OCI-LY7 (cell line): ENCODE measurements around the gene CDRT4. TPM values are rescaled to one million over a fixed set of nuclear protein-coding genes. Genes with fewer than 3 reads are reported as not detected.
A peak's percentile ranks its signal among the peaks of the same experiment; 100 is the strongest.

ENCODE experiments used
- BruUV-seq: library from RNA; stranded (reverse); fragments of 400-500 nt; replicated peaks from 2 replicates; lab custom pipeline; 2021; lab: Mats Ljungman, UMichigan
- CTCF ChIA-PET: fragments of 300-600 bp; sonication (Branson Sonifier 250); formaldehyde crosslinking; loops from one replicate; lab custom pipeline; 2022; ENCODE audit warnings: antibody characterized with exemption; ENCODE audit not compliant: unreplicated experiment; lab: Charles Lee
- POLR2A ChIA-PET: fragments of 300-600 bp; sonication (Branson Sonifier 250); formaldehyde crosslinking; loops from one replicate; lab custom pipeline; 2022; ENCODE audit warnings: antibody characterized with exemption; lab: Charles Lee
- DNase-seq: peaks from one replicate; pipeline ENCODE4 v3.0.0-alpha.2; 2015; ENCODE audit warnings: low spot score
- H2AFZ ChIP-seq: fragments of 200-600 bp; sonication (generic), shearing (Covaris generic); 2 replicates; pipeline ENCODE4 v1.6.1; 2014; ENCODE audit warnings: mild to moderate bottlenecking, antibody characterized with exemption, low read length, moderate library complexity
- H3K27ac ChIP-seq: fragments of 200-600 bp; sonication (generic); 2 replicates; pipeline ENCODE4 v1.5.1; 2014; ENCODE audit warnings: mixed run types, low read depth, mild to moderate bottlenecking, moderate library complexity, low read length, inconsistent platforms; ENCODE audit not compliant: poor library complexity, severe bottlenecking
- H3K36me3 ChIP-seq: fragments of 200-600 bp; sonication (generic); 2 replicates; pipeline ENCODE4 v1.6.1; 2014; ENCODE audit warnings: mild to moderate bottlenecking, antibody characterized with exemption, low read length, moderate library complexity, mixed read lengths; ENCODE audit not compliant: insufficient read depth
- H3K4me1 ChIP-seq: fragments of 200-600 bp; sonication (generic); 2 replicates; pipeline ENCODE4 v1.5.1; 2014; ENCODE audit warnings: mild to moderate bottlenecking, low read length; ENCODE audit not compliant: insufficient read depth, poor library complexity, severe bottlenecking
- H3K4me2 ChIP-seq: fragments of 200-600 bp; sonication (generic); 2 replicates; pipeline ENCODE4 v1.6.1; 2014; ENCODE audit warnings: mild to moderate bottlenecking, low read length
- H3K4me3 ChIP-seq: fragments of 200-600 bp; sonication (generic); 2 replicates; pipeline ENCODE4 v1.5.1; 2014; ENCODE audit warnings: mild to moderate bottlenecking, low read depth, low read length; ENCODE audit not compliant: poor library complexity, severe bottlenecking
- H3K79me2 ChIP-seq: fragments of 200-600 bp; sonication (generic); 2 replicates; pipeline ENCODE4 v1.6.1; 2016; ENCODE audit warnings: low read depth, mild to moderate bottlenecking, low read length, moderate library complexity, mixed read lengths; ENCODE audit not compliant: insufficient read depth
- H3K9me2 ChIP-seq: fragments of 200-600 bp; sonication (generic); 2 replicates; pipeline ENCODE4 v1.6.1; 2016; ENCODE audit warnings: mild to moderate bottlenecking, low read length, mixed read lengths; ENCODE audit not compliant: insufficient read depth
- H3K9me3 ChIP-seq: fragments of 200-600 bp; sonication (generic); 2 replicates; pipeline ENCODE4 v1.6.1; 2014; ENCODE audit warnings: mild to moderate bottlenecking, mixed run types, low read length, mixed read lengths
- H4K20me1 ChIP-seq: fragments of 200-600 bp; sonication (generic); 2 replicates; pipeline ENCODE4 v1.6.1; 2014; ENCODE audit warnings: mild to moderate bottlenecking, antibody characterized with exemption, low read length, moderate library complexity, mixed read lengths; ENCODE audit not compliant: insufficient read depth
- CTCF ChIP-seq: fragments of 200-600 bp; sonication (generic); conservative IDR thresholded peaks from 2 replicates; pipeline ENCODE4 v1.5.1; 2014; ENCODE audit warnings: mild to moderate bottlenecking, antibody characterized with exemption, low read length, moderate library complexity, mixed read lengths
- EZH2phosphoT487 ChIP-seq: fragments of 200-600 bp; sonication (generic); IDR thresholded peaks from 2 replicates; pipeline ENCODE4 v1.6.1; 2018; ENCODE audit warnings: low read depth, borderline replicate concordance, mild to moderate bottlenecking, mixed run types, antibody characterized with exemption, low read length, moderate library complexity, mixed read lengths
- intact Hi-C: fragments of 100-400 bp; cut with micrococcal nuclease; formaldehyde crosslinking; loops from one replicate; pipeline ENCODE4 v1.10.0; 2022; ENCODE audit not compliant: unreplicated experiment
- total RNA-seq, 2 experiments: library from RNA; depleted of rRNA in 1 of 2; stranded (reverse); fragments of >200 nt in 1 of 2; shearing (Covaris generic) in 1 of 2; gene quantifications; 2 replicates each; pipeline ENCODE4 v1.2.3, GENCODE V29; 2014 to 2022

CDRT4 gene
- total RNA-seq, 2 experiments from 2014 or later: 1.7 to 6.2 TPM

- Histone ChIP-seq H4K20me1 (no peaks in the 10 kb centered on the region), H3K9me2 (no peaks in the 10 kb centered on the region), H3K4me1 (peaks cover 10% of the 10 kb centered on the region), H2AFZ (no peak overlapping the region), H3K4me2 (no peak overlapping the region), H3K9me3 (no peaks in the 10 kb centered on the region), H3K79me2 (no peaks in the 10 kb centered on the region), H3K27ac (no peak overlapping the region), H3K36me3 (no peaks in the 10 kb centered on the region), H3K4me3 (no peak overlapping the region)
- intact Hi-C loops: loop anchor here (2.0 kb wide), 1 partner anchor 245 kb away; no protein-coding TSS in a partner anchor
- CTCF ChIA-PET: no interaction called here
- POLR2A ChIA-PET: no interaction called here
- no TSS peak for BruUV-seq
- no peak for TF ChIP-seq EZH2phosphoT487
- no peak for TF ChIP-seq CTCF
- DNase-seq: no peak
Observed at GRCh38 chr17:15501793-15502192, 34.4 kb upstream of the CDRT4 start.

DNA sequence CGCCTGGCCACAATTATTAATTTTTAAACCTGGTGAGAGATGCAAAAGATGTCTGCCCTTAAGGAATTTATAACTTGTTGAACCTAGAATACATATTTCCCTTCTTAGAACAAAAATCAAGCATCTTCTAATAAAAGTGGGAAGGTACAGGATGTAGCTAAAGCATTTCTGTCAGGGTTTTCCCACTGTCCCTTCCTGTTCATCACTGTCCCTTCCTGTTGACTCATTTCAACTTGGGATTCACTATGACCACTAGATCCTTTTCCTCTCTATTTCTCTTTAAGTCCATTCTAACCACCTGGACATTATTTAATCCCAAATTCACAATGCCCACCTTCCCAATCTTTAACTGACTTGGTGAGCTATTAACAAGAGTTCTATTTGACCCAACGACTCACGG is 33.9 kb upstream of the CDRT4 start:
- Histone ChIP-seq H3K4me2 (no peak overlapping the region), H2AFZ (no peak overlapping the region), H3K27ac (no peak overlapping the region), H3K9me2 (no peaks in the 10 kb centered on the region), H3K4me3 (no peak overlapping the region), H3K4me1 (peaks cover 10% of the 10 kb centered on the region), H3K9me3 (no peaks in the 10 kb centered on the region), H3K79me2 (no peaks in the 10 kb centered on the region), H4K20me1 (no peaks in the 10 kb centered on the region), H3K36me3 (no peaks in the 10 kb centered on the region)
- no peak for TF ChIP-seq CTCF
- no peak for TF ChIP-seq EZH2phosphoT487
- intact Hi-C loops: no loop called here
- no peak for DNase-seq
- BruUV-seq: no TSS peak
- POLR2A ChIA-PET: no interaction called here
- CTCF ChIA-PET: no interaction called here

DNA sequence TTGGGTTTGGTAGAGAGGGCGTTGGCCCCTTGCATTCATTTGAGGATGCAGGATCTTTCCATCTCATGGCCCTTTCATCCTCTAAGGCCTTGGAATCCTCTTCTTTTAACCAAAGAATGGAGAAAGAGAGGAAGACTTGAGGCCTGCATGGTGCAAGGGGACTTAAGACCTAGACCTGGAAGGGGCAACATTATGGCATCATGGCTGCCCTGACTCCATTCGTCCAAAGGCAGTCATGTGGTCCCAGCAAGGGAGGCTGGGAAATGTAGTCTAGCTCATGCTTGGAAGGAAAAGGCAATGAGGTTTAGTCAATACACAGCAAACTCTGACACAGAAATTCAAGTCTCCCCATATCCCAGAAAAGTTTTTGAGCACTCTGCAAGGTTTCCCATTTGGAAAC is 30.7 kb upstream of the CDRT4 start:
- no peaks in the 10 kb centered on the region for H3K79me2 ChIP-seq
- DNase-seq: peak; percentile 37
- peaks cover 6% of the 10 kb centered on the region for H3K4me1 ChIP-seq
- POLR2A ChIA-PET: interaction anchor here (1.3 kb wide), 1 partner anchor 18 kb away, joined by 3 read pairs; no protein-coding TSS in a partner anchor
- H3K4me3 ChIP-seq: no peak overlapping the region
- H3K4me2 ChIP-seq: peak overlapping the region; percentile 46; the same call in 1 of the 2 replicates
- intact Hi-C loops: no loop called here
- no peaks in the 10 kb centered on the region for H3K9me3 ChIP-seq
- no peaks in the 10 kb centered on the region for H3K36me3 ChIP-seq
- no peak overlapping the region for H3K27ac ChIP-seq
- BruUV-seq: no TSS peak
- H2AFZ ChIP-seq: peak overlapping the region; percentile 85; the same call in 1 of the 2 replicates
- TF ChIP-seq EZH2phosphoT487 (no peak), CTCF (no peak)
- no peaks in the 10 kb centered on the region for H4K20me1 ChIP-seq
- no peaks in the 10 kb centered on the region for H3K9me2 ChIP-seq
- CTCF ChIA-PET: no interaction called here
